ENCODE results near the gene PMEPA1. TPM values are rescaled to one million over a fixed set of nuclear protein-coding genes. Genes with fewer than 3 reads are reported as not detected.

PMEPA1 gene
- polyA plus RNA-seq, 4 donors = 18.8 to 46.7 (median 20.7) TPM

- DNase-seq (ENCODE audit: low read depth in 4 of 4, low spot score in 3 of 4) = no peak
These were observed 94.4 kb downstream of the PMEPA1 start for GRCh38 chr20:57615445-57615811.

DNA sequence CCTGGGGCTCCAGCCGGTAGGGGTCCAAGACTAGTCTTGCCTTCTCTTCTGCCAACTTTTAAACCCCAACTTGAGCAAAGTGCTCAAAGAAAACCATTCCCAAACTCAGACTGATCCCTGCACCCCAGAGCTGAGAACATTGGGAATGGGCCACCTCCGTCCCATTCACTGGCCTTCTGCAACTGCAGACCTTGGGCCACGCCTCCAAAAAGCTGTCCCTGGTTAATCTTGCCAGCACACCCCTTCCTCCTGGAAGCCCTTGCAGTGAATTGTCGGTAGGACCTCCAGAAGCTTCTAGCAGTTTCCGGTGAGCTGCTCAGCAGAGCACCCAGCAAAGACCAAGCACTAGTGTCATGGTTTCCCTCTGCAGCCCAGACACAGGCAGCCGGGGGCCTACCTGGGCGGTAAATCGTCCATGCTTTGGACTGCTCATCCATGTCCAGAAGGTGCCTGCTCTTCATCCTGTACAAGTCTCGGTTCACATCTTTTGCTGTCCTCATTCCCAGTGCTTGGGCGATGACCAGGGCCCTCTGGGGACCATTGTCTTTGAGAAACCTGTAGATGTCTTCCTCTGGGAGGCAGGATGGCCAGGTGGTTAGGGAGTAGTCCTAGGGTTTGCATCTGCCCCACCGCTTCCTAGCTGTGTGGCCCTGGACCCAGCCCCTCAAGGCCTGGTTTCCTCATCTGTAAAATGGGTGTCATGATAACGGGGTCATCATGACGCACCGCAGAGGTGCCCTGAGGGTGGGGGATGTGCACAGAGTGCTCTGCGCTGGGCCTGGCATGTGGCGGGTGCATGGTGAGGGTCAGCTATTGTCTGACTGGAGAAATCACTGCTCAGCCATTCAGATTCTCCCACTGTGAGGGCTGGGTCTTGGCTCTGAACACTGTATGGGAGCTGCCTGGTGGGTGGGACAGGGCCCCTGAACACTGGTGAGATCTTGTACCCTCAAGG, 95.0 kb downstream of the PMEPA1 start:
- no peak for DNase-seq (ENCODE audit: low read depth in 4 of 4, low spot score in 3 of 4)

DNA sequence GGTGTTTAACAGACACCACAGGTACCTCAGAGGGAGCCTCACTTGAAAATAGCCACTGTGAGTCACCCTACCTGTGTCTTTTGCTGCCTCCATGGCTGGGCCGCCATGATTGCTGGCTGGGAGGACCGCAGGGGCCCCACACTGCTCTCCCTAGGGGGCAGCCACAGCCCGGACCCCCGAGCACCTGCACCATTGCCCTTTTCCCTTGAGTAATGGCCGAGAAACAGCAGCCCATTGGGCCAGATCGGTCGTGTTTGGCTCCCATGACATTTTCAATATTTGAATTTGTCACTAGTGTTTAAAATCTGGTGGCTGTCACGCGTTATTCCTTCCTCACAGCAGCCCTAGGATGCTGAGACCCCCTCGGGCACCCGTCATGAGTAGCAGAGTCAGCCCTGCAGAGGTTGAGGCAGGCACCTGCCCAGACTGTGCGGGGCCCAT, 96.3 kb downstream of the PMEPA1 start:
- DNase-seq (ENCODE audit: low read depth in 4 of 4, low spot score in 3 of 4) = no peak

GRCh38 chr20:57612916-57613315, 96.9 kb downstream of the PMEPA1 start:
- no peak for DNase-seq (ENCODE audit: low read depth in 4 of 4, low spot score in 3 of 4)

DNA sequence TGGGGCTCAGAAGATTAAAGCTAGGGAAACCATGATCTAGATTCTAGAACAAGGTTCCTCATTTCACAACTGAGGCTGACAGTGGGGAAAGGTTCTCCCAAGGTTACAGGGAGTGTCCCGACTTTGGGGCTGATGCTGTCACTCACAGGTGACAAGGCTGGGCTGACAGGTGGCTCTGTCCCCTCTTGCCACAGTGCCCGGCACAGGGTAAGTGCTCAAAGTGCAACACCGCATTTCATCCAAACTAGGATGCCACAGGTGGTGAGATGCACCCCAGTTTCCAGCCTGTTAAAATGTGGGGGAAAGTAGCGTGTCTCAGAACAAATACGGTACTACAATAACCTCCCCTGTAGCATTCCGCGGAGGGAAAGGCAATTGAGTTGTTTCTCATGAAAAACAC, 97.4 kb downstream of the PMEPA1 start:
- no peak for DNase-seq (ENCODE audit: low read depth in 4 of 4, low spot score in 3 of 4)

DNA sequence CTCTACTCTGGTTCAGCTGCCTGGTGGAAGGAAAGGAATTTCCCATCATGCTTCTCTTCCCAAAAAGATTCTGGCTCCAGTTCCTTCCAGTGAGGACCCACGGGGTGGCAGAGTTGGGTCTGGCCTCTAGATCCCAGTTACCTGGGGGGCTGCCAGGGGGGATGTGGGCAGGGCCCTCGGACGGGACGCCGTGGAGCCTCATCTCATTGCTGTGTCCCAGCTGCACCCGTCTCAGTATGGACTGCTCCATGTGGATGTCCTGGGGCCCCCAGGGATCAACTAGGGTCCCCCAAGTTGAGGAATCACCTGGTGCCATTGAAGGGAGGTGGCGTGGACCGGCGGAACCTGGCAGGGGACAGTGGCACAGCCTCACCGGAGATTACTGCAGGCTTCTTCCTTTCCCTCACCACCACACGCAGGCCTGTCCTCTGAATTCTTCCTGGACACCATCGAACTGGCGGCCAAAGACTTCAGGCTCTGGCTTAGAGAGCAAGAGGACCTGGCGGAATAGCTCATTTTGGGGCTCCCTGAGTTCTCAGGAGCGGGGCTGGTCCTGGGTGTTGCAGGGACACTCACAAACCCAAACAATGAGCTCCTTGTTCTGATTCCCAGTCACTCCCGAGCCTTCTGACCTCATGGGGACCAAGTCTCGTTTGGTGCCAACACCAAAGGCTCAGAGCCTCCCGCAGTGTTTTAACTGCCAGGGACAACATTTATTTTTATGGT, 98.1 kb downstream of the PMEPA1 start:
- no peak for DNase-seq (ENCODE audit: low read depth in 4 of 4, low spot score in 3 of 4)

DNA sequence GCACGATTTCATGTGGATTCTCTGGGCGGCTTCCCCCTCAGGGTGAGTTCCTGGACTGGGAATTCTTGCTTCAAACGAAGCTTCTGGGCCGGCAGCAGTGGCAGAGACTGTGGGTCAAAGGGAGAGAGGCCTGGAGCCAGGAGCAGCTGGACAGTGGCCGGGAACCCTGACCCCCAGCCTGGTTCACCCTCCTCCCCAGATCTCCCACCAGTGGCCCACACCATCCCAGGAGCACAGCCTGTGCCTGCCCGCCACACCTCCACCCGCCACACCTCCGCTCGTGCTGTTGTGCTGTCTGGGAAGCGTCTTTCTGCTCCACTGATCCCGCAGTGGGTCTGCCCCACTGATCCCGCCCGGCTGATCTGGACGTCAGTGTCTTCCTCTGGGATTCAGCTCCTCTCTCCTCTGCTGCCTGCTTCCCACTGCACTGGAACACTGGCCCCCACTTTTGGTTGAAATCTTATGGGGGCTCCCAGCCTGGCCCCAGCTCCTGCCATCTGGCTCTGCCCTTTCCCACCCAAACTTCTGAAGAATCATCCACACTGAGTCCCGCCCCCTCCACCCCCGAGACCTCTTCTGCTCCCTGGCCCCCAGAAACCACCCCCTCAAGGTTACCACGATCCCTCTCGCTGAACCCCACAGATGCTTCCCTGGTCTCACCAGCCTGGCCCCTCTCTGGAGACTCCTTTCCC, 99.4 kb downstream of the PMEPA1 start:
- no peak for DNase-seq (ENCODE audit: low read depth in 4 of 4, low spot score in 3 of 4)

- no peak for DNase-seq (ENCODE audit: low read depth in 4 of 4, low spot score in 3 of 4)
These were observed 100.0 kb downstream of the PMEPA1 start for GRCh38 chr20:57609842-57610167.

DNA sequence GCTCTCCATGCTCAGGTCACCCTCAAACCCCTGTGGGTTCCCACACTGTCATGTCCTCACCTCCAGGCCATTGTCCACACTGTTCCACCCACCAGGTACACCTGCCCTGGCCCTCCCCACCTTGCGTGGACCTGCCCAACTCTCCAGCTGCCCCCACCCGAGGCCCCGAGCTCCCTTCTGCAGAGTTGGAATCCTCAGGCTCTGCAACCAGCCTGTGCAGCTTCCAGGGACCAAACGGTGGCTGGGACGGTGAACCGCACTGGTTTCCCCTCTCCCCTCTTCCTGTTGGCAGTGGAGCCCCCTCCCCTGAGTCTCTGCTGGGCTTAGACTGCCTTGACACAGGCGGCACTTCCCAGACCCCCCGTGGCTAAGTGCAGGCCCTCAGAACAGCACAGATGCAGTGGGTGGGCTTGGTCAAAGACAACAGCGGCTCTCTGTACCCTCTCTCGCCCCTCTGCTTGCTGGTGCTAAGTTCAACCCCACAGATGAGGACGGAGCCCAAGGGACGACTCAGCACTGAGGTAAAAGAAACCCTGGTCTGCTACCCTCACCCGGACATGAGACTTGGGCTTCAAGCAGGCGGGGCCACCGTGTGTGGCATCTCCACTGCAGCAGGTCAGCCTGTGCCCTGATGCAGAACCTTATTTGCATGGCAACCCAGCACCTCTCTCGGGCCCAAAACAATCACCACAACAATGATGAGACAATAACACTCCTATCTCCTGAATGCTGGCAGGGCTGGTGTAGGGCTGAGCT, 100.6 kb downstream of the PMEPA1 start:
- no peak for DNase-seq (ENCODE audit: low read depth in 4 of 4, low spot score in 3 of 4)

DNA sequence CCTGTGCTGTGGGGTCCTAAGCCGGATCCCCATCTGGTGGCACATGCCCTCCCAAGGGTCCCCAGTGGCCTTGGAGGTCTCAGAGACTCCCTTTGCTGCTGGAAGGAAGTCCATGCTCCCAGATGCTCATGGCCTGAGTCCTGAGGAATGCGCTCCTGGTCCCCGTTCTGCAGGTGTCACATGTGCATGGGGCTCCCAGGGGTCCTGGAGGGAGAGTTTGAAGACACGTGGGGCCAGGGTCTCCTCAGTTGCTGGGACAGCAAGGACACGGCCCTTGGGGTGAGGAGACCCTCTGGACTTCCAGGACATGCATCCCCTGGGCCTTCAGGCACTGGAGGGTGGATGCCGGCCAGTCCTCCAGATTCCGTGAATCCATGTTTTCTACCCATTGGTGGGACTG, 101.3 kb downstream of the PMEPA1 start:
- DNase-seq (ENCODE audit: low read depth in 4 of 4, low spot score in 3 of 4) = no peak

DNA sequence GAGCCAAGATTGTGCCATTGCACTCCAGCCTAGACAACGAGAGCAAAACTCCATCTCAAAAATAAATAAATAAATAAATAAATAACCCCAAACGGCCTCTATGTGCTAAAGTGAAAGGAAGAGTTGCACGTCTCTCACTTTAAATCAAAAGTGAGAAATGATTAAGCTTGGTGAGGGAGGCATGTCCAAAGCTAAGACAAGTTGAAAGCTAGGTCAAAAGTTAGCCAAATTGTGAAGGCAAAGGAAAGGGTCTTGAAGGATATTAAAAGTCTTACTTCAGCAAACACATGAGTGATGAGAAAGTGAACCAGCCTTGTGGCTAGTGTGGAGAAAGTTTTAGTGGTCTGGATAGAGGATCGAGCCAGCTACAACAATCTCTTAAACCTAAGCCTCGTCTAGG, 103.9 kb downstream of the PMEPA1 start:
- no peak for DNase-seq (ENCODE audit: low read depth in 4 of 4, low spot score in 3 of 4)

DNA sequence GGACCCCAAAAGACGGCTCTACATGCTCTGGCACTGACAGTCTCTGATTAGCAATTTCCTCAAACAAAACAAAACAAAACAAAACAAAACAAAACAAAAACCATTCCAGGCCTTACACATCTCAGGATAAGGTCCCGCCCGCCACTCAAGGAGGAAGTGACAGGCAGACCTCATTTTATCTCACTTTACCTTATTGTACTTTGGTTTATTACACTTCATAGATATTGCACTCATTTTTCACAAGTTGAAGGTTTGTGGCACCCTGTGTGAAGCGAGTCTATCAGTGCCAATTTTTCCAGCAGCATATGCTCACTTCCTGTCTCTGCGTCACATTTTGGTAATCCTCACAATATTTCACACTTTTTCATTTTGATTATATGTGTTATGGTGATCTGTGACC, 104.8 kb downstream of the PMEPA1 start:
- DNase-seq (ENCODE audit: low read depth in 4 of 4, low spot score in 3 of 4) = no peak

- no peak for DNase-seq (ENCODE audit: low read depth in 4 of 4, low spot score in 3 of 4)
These were observed 106.7 kb downstream of the PMEPA1 start for GRCh38 chr20:57603120-57603519.

- no peak for DNase-seq (ENCODE audit: low read depth in 4 of 4, low spot score in 3 of 4)
These were observed 108.1 kb downstream of the PMEPA1 start for GRCh38 chr20:57601737-57602136.

- no peak for DNase-seq (ENCODE audit: low read depth in 4 of 4, low spot score in 3 of 4)
These were observed 108.6 kb downstream of the PMEPA1 start for GRCh38 chr20:57601211-57601570.

DNA sequence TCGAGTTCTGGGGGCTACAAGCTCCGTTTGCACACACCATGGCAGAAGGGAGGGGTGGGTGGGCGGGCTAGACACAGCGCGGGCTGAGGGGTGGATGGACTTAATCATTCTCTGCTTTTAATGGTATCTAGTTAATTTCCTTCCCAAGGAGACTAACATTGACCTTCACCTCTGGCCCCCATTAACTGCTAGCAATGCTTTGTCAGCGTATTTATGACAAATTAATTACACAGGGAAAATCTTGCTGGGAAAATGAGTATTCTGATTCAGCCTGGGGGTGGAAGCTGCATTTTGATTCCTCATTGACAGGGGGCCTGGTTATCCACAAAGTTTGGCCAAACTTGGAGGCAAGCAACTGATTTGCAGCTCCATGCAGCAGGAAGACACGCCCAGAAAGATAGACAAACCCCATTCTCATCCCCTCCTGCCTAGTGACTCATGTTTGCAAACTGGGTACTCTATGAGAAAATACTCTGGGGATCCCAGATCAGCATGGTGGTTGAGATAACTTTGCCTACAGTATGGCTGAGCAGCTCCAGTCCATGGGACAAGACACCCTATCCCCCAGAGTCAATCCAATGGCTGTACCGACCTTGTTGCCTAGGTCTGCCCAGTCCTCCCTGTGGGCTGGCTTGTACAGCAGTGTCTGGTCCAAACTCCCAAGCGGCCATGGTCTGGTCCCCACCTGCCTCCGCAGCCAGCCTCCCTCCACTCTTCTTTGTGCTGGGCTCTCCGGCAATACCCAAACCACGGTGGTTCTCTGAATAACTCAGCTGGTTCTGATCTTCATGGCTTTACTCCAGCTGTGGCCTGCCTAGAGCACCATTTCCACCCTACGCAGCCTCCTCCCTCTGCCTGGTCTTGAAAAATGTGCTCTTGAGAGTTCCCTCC, 109.2 kb downstream of the PMEPA1 start:
- DNase-seq (ENCODE audit: low read depth in 4 of 4, low spot score in 3 of 4) = no peak

- no peak for DNase-seq (ENCODE audit: low read depth in 4 of 4, low spot score in 3 of 4)
These were observed 111.3 kb downstream of the PMEPA1 start for GRCh38 chr20:57598491-57598890.
